ENCODE results near the gene APBB2. TPM values are rescaled to one million over a fixed set of nuclear protein-coding genes. Genes with fewer than 3 reads are reported as not detected.
"Not testable (repeated sequence)": the region's sequence is repeated elsewhere in the genome, so short reads cannot be mapped to it uniquely, and the experiment has no call there.

APBB2 gene
- polyA plus RNA-seq, 1 donor from 2014 or later, result 0.23 TPM

DNA sequence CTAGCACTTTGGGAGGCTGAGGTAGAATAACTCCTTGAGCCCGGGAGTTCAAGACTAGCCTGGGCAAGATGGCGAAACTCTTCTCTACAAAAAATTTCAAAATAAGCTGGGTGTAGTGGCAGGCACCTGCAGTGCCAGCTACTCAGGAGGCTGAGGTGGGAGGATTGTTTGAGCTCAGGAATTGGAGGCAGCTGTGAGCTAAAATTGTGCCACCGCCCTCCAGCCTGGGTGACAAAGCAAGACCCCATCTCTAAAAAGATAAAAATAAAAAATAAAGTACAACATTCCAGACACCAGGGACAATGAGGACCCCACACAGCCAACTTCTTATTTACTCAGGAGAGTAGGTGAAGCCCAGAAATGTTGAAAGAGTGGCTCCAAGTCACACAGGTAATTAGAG, 53.0 kb downstream of the APBB2 start:
- no peak overlapping the region for H3K27ac Mint-ChIP-seq
- H3K4me1 Mint-ChIP-seq, result no peaks in the 10 kb centered on the region

DNA sequence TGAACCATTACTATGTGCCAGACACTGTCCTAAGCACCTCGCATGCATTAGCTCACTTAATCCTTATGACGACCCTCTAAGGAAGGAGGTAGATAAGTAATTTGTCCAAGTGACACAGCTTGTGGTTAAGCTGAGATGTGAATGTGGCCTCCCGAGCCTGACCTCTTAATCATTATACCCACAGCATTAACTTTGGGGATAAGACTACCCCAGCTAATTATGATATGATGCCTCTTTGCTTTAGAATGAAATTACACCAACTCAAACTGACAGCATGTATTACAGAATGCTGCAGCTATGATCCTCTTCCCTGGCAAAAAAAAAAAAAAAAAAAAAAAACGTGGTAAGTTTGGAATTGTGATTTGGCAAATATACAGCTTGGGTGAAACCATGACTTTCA, 53.5 kb downstream of the APBB2 start:
- no peak overlapping the region for H3K4me3 Mint-ChIP-seq
- no peaks in the 10 kb centered on the region for H3K4me1 Mint-ChIP-seq
- H3K27me3 Mint-ChIP-seq, result peaks cover 3% of the 10 kb centered on the region
- H3K36me3 Mint-ChIP-seq, result no peaks in the 10 kb centered on the region
- no peak overlapping the region for H3K27ac Mint-ChIP-seq
- peaks cover 0 to 4% (median 3%) of the 10 kb centered on the region in 3 donors for H3K9me3 Mint-ChIP-seq

More for the DNA sequence above, 53.0 kb downstream of the APBB2 start:
- Mint-ChIP-seq H3K36me3 (no peaks in the 10 kb centered on the region), H3K9me3 (peaks cover 0 to 4% (median 3%) of the 10 kb centered on the region in 3 donors), H3K4me3 (no peak overlapping the region), H3K27me3 (peaks cover 2% of the 10 kb centered on the region)

DNA sequence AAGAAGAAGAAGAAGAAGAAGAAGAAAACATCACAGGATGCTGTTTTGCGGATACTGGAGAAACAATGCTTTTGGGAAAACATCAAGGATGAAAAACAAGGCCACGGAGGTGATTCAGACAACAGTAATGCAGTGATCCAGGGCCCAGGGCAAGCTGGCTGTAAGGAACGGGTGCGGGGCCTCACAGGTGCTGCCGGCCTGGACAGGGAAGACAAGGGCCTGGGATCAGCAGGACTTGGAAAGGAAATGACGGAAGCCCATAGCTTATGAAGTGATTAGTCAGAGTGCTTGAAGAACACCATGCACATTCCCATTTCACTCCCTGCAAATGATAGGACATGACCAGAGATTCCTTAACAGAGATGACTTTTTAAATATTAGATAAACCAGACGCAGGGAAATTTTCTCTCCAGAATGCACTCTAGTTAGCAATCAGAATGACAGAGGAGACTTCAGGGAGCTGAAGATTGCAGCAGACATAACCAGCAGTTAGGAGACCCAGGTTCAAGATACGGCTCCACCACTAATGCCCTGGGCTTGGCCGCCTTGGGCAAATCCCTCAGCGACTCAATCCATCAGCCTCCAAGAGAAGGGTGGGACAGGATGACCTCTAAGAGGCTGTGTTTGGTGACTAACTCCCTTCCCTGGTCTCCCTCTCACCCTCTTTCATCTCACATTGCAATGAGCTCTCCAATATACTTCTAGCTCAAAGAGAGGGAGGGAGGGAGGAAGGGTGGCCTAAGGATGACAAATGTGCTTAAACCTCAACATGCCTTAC, 54.1 kb downstream of the APBB2 start:
- H3K4me1 Mint-ChIP-seq, result no peaks in the 10 kb centered on the region
- H3K27ac Mint-ChIP-seq, result no peak overlapping the region
- peaks cover 0 to 2% (median 0%) of the 10 kb centered on the region in 3 donors for H3K9me3 Mint-ChIP-seq
- H3K36me3 Mint-ChIP-seq, result no peaks in the 10 kb centered on the region
- no peak overlapping the region for H3K4me3 Mint-ChIP-seq
- peaks cover 3% of the 10 kb centered on the region for H3K27me3 Mint-ChIP-seq

DNA sequence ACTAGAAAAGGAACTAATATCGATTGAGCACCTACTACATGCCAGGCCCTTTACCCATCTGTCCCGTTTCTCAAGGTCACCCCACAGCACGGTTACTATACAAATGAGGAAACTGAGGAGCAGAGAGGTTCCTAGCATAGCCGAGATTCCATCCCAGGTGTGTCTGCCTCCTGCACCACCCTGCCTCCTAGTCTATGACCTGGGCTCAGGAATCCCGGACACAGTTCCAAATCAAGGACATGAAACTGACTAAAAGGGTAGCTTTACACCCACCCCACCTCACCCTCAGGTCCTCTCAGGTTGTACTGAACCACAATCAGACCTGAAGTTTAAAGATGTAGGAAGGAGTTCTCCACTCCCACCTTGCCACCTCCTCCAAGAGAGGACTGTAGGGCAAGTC, 55.6 kb downstream of the APBB2 start:
- peaks cover 3% of the 10 kb centered on the region for H3K27me3 Mint-ChIP-seq
- peaks cover 0 to 2% (median 0%) of the 10 kb centered on the region in 3 donors for H3K9me3 Mint-ChIP-seq
- H3K27ac Mint-ChIP-seq, result no peak overlapping the region
- no peak overlapping the region for H3K4me3 Mint-ChIP-seq
- H3K4me1 Mint-ChIP-seq, result no peaks in the 10 kb centered on the region
- no peaks in the 10 kb centered on the region for H3K36me3 Mint-ChIP-seq

DNA sequence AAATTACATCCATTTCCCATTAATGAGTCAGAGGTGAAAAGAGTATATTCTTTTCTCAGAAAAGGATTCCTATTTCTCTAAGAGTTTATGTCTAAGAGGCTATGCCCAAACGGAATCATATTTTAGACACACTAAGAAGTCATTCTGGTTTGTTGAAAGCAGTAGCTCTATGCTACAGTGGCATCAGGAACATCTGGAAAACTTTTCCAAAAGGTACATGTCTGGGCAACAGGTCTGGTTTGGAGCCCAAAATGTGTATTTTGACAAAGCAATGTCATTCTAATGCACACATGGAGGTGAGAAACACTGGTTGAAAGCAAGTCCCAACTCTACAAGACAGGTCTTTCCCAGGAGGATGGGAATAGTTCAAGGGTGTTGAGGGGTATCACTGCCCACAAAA, 56.1 kb downstream of the APBB2 start:
- H3K4me1 Mint-ChIP-seq, result no peaks in the 10 kb centered on the region
- peaks cover 5% of the 10 kb centered on the region for H3K27me3 Mint-ChIP-seq

DNA sequence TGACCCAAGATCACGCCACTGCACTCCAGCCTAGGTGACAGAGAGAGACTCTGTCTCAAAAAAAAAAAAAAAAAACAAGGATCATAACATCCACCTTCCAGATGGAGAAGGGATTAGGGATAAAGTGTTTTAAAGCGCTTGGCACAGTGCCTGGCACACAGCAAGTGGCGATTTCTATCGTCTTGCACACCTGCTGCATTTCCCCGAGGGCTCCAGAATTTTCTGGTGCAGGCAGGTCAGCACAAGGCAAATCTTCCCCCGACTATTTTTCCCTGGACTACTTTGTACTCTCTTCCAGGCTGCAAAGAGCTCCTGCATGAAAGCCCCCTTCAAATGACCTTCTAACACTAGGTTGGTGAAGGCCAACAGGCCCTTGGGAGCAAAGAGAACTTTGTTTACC, 57.3 kb downstream of the APBB2 start:
- Mint-ChIP-seq H3K27ac (no peak overlapping the region), H3K36me3 (no peaks in the 10 kb centered on the region), H3K4me3 (no peak overlapping the region), H3K4me1 (no peaks in the 10 kb centered on the region), H3K27me3 (peaks cover 6% of the 10 kb centered on the region), H3K9me3 (peaks cover 0 to 2% (median 0%) of the 10 kb centered on the region in 3 donors)

More for the DNA sequence above, 56.1 kb downstream of the APBB2 start:
- Mint-ChIP-seq H3K36me3 (no peaks in the 10 kb centered on the region), H3K9me3 (peaks cover 0 to 2% (median 0%) of the 10 kb centered on the region in 3 donors), H3K27ac (no peak overlapping the region), H3K4me3 (no peak overlapping the region)

DNA sequence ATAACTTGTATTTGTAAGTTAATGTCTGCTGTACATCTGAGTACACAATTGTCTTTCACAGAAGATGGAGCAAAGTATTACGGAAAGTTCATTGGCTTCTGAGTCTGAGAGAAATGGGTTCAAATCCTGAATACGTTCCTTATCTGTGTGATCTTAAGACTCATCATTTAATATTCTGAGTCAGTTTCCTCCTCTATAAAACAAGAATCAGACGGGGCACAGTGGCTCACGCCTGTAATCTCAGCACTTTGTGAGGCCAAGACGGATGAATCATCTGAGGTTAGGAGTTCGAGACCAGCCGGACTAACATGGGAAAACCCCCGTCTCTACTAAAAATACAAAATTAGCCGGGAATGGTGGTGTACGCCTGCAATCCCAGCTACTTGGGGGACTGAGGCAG, 57.8 kb downstream of the APBB2 start:
- no peak overlapping the region for H3K27ac Mint-ChIP-seq
- no peaks in the 10 kb centered on the region for H3K4me1 Mint-ChIP-seq
- H3K9me3 Mint-ChIP-seq, result peaks cover 0 to 2% (median 0%) of the 10 kb centered on the region in 3 donors
- no peak overlapping the region for H3K4me3 Mint-ChIP-seq
- peaks cover 6% of the 10 kb centered on the region for H3K27me3 Mint-ChIP-seq
- no peaks in the 10 kb centered on the region for H3K36me3 Mint-ChIP-seq

DNA sequence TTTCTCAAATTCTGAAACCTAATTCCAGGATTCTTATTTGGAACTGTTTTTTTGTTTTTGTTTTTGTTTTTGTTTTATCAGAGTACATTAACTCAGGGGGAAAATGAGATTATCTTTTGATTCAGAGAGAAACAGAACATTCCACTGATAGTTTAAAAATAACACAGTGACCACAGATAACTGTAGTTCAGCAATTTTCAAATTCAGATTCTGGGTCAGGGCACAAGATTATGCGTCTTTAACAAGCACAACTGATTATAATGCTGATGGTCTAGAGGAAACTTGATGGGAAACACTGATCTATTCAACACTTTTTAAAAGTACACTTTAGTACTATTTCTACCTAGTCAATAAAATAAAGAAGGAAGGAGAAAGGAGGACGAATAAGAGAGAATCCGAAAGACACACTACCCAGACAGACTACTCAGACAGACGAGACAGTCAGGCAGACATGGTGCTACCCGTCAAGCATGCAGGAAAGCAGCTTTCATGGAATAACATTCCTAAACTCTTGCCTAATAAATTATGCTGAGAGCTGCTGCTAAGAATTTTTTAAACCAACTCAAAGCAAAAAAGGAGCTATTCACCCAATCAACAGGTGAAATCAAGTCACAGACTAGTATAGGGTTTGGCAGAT, 59.0 kb downstream of the APBB2 start:
- Mint-ChIP-seq H3K36me3 (no peaks in the 10 kb centered on the region), H3K4me1 (no peaks in the 10 kb centered on the region), H3K27ac (no peak overlapping the region), H3K9me3 (peaks cover 0 to 2% (median 0%) of the 10 kb centered on the region in 3 donors), H3K4me3 (no peak overlapping the region), H3K27me3 (peaks cover 6% of the 10 kb centered on the region)

DNA sequence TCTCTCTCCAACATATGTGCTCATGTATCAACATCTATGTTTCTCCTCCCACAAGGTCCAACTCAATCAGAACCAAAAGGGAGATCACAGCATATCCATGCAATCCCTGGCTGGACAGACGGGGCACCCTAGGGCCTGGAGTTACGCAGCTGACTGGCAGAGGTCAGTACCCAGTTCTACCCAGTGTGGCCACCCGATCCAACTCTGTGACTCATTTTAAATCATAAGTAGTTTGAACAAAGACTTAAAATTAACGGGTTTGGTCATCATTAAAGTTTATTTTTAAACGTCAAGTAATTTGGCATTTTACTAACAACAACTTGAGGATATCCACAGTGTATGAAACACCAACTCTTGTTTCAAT, 59.5 kb downstream of the APBB2 start:
- no peak overlapping the region for H3K4me3 Mint-ChIP-seq
- no peak overlapping the region for H3K27ac Mint-ChIP-seq
- peaks cover 6% of the 10 kb centered on the region for H3K27me3 Mint-ChIP-seq

DNA sequence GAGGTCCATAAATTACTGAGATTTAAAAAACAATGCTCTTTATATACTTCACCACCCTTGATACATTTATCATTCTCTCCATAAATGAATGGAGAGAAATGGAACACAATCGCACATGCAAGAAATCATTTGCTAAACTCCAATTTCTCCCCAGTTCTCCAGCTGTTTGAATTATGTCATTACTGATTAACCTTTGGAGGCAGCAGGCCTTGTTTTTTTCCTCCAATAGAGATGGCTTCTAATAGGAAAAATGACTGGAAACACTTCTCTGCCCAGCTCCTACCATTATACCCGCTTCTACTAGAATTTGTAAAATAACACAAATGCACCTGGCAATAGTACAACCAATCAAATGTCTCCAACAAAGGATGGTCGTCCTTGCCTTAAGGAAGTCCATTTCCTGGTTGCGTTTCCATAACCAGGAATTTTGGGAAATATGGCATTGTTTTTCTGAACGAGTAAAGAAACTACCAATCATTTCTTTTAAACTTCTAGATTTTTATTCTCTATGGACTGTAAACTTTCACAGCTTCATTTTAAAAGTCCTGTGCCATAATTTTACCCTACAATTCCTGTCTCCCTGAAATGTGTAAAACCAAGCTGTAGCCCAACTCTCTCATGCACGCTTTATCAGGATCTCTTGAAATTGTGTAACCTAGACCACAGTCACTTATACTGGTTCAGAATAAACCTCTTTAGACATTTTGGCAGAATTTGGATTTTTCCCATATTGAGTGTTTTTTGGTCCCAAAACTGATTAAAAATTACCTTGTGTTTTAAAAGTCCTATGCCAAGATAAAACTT, 60.1 kb downstream of the APBB2 start:
- no peak overlapping the region for H3K27ac Mint-ChIP-seq
- peaks cover 6% of the 10 kb centered on the region for H3K27me3 Mint-ChIP-seq
- H3K9me3 Mint-ChIP-seq, result peaks cover 0 to 2% (median 0%) of the 10 kb centered on the region in 3 donors
- no peak overlapping the region for H3K4me3 Mint-ChIP-seq
- H3K4me1 Mint-ChIP-seq, result no peaks in the 10 kb centered on the region
- no peaks in the 10 kb centered on the region for H3K36me3 Mint-ChIP-seq

More for the DNA sequence above, 59.5 kb downstream of the APBB2 start:
- no peaks in the 10 kb centered on the region for H3K4me1 Mint-ChIP-seq
- H3K36me3 Mint-ChIP-seq, result no peaks in the 10 kb centered on the region
- peaks cover 0 to 2% (median 0%) of the 10 kb centered on the region in 3 donors for H3K9me3 Mint-ChIP-seq

DNA sequence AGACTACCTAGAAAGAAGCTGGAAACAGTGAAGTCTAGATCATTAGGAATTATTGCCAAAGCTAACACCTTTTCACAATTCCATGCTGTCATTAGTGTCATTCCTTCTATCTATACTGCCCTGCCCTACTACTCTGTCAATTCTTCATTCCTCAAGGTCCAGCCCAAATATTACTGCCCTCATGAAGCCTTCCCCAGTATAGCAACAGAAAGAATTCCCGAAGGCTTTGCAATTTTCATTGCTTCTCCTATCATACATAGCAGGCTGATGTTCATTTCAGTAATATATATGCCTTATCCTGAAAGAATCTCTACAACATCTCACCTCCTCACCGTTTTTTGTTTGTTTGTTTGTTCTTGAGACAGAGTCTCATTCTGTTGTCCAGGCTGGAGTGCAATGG, 63.9 kb downstream of the APBB2 start:
- H3K4me3 Mint-ChIP-seq, result no peak overlapping the region
- H3K36me3 Mint-ChIP-seq, result peaks cover 2% of the 10 kb centered on the region
- H3K9me3 Mint-ChIP-seq, result no peaks in the 10 kb centered on the region
- no peaks in the 10 kb centered on the region for H3K4me1 Mint-ChIP-seq
- peak overlapping the region in 1 of 3 donors; percentile 4 for H3K27ac Mint-ChIP-seq
- peaks cover 2% of the 10 kb centered on the region for H3K27me3 Mint-ChIP-seq

DNA sequence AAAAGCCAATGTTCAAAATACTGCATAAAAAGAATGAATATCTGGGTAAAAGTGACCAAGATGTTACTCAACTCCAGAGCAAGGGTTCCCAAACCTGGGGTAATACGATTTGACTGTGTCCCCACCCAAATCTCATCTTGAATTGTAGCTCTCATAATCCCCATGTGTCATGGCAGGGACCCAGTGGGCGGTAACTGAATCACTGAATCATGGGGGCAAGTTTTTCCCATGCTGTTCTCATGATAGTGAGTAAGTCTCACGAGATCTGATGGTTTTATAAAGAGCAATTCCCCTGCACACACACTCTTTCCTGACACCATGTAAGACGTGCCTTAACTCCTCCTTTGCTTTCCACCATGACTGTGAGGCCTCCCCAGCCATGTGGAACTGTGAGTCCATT, 64.8 kb downstream of the APBB2 start:
- not testable (repeated sequence) for H3K27me3 Mint-ChIP-seq, H3K4me3 Mint-ChIP-seq, H3K9me3 Mint-ChIP-seq, H3K27ac Mint-ChIP-seq, H3K36me3 Mint-ChIP-seq, H3K4me1 Mint-ChIP-seq

DNA sequence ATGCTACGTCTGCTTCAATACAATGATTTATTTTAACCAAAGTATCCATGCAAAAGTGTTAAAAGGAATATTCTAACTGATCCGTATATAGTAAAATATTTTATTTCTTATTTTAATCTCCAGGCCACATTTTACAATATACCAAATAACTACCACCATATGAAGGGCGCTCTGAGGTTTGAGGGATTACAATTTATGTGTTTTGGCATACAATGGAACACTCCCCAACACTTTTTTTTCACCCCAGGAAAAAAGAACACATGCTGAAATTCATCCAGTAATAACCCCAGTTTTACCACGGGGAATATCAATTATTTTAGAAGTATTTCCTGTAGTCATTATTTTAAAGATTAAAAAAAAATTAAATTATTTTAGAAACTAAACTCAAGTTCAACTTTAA, 65.4 kb downstream of the APBB2 start:
- Mint-ChIP-seq H3K4me1 (no peaks in the 10 kb centered on the region), H3K27me3 (peaks cover 2% of the 10 kb centered on the region), H3K36me3 (peaks cover 2% of the 10 kb centered on the region), H3K27ac (no peak overlapping the region), H3K4me3 (no peak overlapping the region), H3K9me3 (no peaks in the 10 kb centered on the region)

DNA sequence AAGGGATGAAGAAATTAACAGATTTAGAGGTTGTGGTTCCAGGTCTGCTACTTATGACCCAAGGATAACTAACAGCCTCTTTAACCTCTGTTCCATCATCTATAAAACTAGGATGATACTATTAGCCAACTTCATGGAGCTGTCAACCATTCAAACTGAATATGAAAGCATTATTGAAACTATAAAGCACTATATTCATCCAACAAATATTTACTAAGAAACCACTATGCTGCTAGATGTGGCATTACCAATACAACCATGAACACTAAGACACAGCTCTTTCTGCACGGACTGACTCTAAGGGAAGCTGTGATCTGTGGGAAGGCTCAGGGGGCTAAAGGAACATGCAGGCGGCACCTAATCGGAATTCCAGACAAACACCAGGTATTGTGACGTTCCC, 66.0 kb downstream of the APBB2 start:
- Mint-ChIP-seq H3K36me3 (peaks cover 2% of the 10 kb centered on the region), H3K27me3 (peaks cover 1% of the 10 kb centered on the region), H3K4me3 (no peak overlapping the region), H3K9me3 (no peaks in the 10 kb centered on the region), H3K4me1 (no peaks in the 10 kb centered on the region), H3K27ac (no peak overlapping the region)

DNA sequence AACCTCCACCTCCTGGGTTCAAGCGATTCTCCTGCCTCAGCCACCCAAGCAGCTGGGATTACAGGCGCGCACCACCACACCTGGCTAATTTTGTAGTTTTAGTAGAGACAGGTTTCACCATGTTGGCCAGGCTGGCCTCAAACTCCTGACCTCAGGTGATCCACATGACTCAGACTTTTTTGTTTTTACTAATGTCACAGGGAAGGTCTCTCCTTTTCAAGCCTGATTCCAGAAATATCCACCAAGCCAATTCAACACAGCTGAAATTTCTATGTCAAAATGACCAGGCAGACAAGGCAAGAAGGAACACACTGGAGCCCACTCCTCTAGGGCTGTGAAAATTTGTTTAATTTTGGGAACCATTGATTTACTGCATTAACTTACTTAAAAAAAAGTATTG, 66.8 kb downstream of the APBB2 start:
- not testable (repeated sequence) for H3K4me3 Mint-ChIP-seq, H3K4me1 Mint-ChIP-seq, H3K27ac Mint-ChIP-seq, H3K36me3 Mint-ChIP-seq, H3K9me3 Mint-ChIP-seq, H3K27me3 Mint-ChIP-seq

Data from IgD-negative memory B cell (primary cell).